Stomach smooth muscle (tissue), 2 donors: ENCODE data around the gene TBC1D5.
"Not testable (repeated sequence)": the region's sequence is repeated elsewhere in the genome, so short reads cannot be mapped to it uniquely, and the experiment has no call there.

ENCODE experiments used
- H3K27ac ChIP-seq: one replicate; pipeline ENCODE4 v1.7.0; 2013; ENCODE audit warnings: mild to moderate bottlenecking, low read length, inconsistent platforms
- H3K27me3 ChIP-seq, 2 donors: one replicate each; pipeline ENCODE4 v1.7.0; 2013; ENCODE audit warnings: low read length in 2 of 2; ENCODE audit not compliant: insufficient read depth in 2 of 2, control insufficient read depth in 1 of 2
- H3K36me3 ChIP-seq, 2 donors: one replicate each; pipeline ENCODE4 v1.7.0; 2013; ENCODE audit warnings: low read length in 2 of 2; ENCODE audit not compliant: control insufficient read depth in 2 of 2, insufficient read depth in 2 of 2
- H3K4me1 ChIP-seq: one replicate; pipeline ENCODE4 v1.7.0; 2013; ENCODE audit warnings: low read length; ENCODE audit not compliant: control insufficient read depth, insufficient read depth
- H3K4me3 ChIP-seq, 2 donors: one replicate each; pipeline ENCODE4 v1.7.0; 2013; ENCODE audit warnings: low read length in 2 of 2
- H3K9ac ChIP-seq, 2 donors: one replicate each; pipeline ENCODE4 v1.7.0; 2013; ENCODE audit warnings: low read length in 2 of 2, mild to moderate bottlenecking in 1 of 2
- H3K9me3 ChIP-seq, 2 donors: one replicate each; pipeline ENCODE4 v1.7.0; 2013; ENCODE audit warnings: low read length in 2 of 2; ENCODE audit not compliant: control insufficient read depth in 2 of 2
- donor health status: healthy.
- donor health status: Pancreatic carcinoma.

The TBC1D5 gene

GRCh38 chr3:17735362-17735761, 7.1 kb downstream of the TBC1D5 start:
- not testable (repeated sequence) for H3K36me3 ChIP-seq, H3K27ac ChIP-seq, H3K4me3 ChIP-seq, H3K9me3 ChIP-seq, H3K9ac ChIP-seq, H3K27me3 ChIP-seq, H3K4me1 ChIP-seq

- Histone ChIP-seq H3K36me3 (no peaks in the 10 kb centered on the region), H3K27ac (no peak overlapping the region), H3K27me3 (no peaks in the 10 kb centered on the region), H3K4me3 (no peak overlapping the region), H3K4me1 (no peaks in the 10 kb centered on the region), H3K9ac (no peak overlapping the region), H3K9me3 (no peaks in the 10 kb centered on the region)
Observed at GRCh38 chr3:17733768-17734167, 8.7 kb downstream of the TBC1D5 start.

GRCh38 chr3:17733215-17733614, 9.2 kb downstream of the TBC1D5 start:
- H3K27ac ChIP-seq = no peak overlapping the region
- no peak overlapping the region for H3K9ac ChIP-seq
- no peaks in the 10 kb centered on the region for H3K36me3 ChIP-seq
- H3K9me3 ChIP-seq = no peaks in the 10 kb centered on the region
- H3K4me3 ChIP-seq = no peak overlapping the region
- no peaks in the 10 kb centered on the region for H3K27me3 ChIP-seq
- H3K4me1 ChIP-seq = no peaks in the 10 kb centered on the region

- Histone ChIP-seq H3K9ac (no peak overlapping the region), H3K36me3 (peaks cover 0 to 1% of the 10 kb centered on the region in 2 donors), H3K4me3 (no peak overlapping the region), H3K9me3 (no peaks in the 10 kb centered on the region), H3K4me1 (no peaks in the 10 kb centered on the region), H3K27ac (no peak overlapping the region), H3K27me3 (no peaks in the 10 kb centered on the region)
Observed at GRCh38 chr3:17730318-17730967, 12.0 kb downstream of the TBC1D5 start.

- H3K27ac ChIP-seq = no peak overlapping the region
Observed at GRCh38 chr3:17726313-17726712, 16.1 kb downstream of the TBC1D5 start.

GRCh38 chr3:17725844-17726243, 16.6 kb downstream of the TBC1D5 start:
- not testable (repeated sequence) for H3K4me3 ChIP-seq, H3K27ac ChIP-seq, H3K9me3 ChIP-seq, H3K36me3 ChIP-seq, H3K9ac ChIP-seq, H3K4me1 ChIP-seq, H3K27me3 ChIP-seq

More at GRCh38 chr3:17726313-17726712, 16.1 kb downstream of the TBC1D5 start:
- H3K27me3 ChIP-seq = no peaks in the 10 kb centered on the region
- H3K4me1 ChIP-seq = no peaks in the 10 kb centered on the region
- peaks cover 0 to 2% of the 10 kb centered on the region in 2 donors for H3K36me3 ChIP-seq
- H3K4me3 ChIP-seq = no peak overlapping the region
- no peak overlapping the region for H3K9ac ChIP-seq
- no peaks in the 10 kb centered on the region for H3K9me3 ChIP-seq

- Histone ChIP-seq H3K27ac (no peak overlapping the region), H3K27me3 (no peaks in the 10 kb centered on the region), H3K9ac (no peak overlapping the region), H3K4me3 (no peak overlapping the region), H3K9me3 (no peaks in the 10 kb centered on the region), H3K4me1 (no peaks in the 10 kb centered on the region), H3K36me3 (peaks cover 0 to 2% of the 10 kb centered on the region in 2 donors)
Observed at GRCh38 chr3:17724948-17725347, 17.5 kb downstream of the TBC1D5 start.

- Histone ChIP-seq H3K27me3 (no peaks in the 10 kb centered on the region), H3K9me3 (no peaks in the 10 kb centered on the region), H3K9ac (no peak overlapping the region), H3K4me1 (no peaks in the 10 kb centered on the region), H3K36me3 (peaks cover 0 to 2% of the 10 kb centered on the region in 2 donors), H3K4me3 (no peak overlapping the region), H3K27ac (no peak overlapping the region)
Observed at GRCh38 chr3:17724122-17724521, 18.3 kb downstream of the TBC1D5 start.

- H3K9me3 ChIP-seq = peaks cover 0 to 10% of the 10 kb centered on the region in 2 donors
- no peak overlapping the region for H3K27ac ChIP-seq
- H3K4me3 ChIP-seq = no peak overlapping the region
- H3K9ac ChIP-seq = no peak overlapping the region
- no peaks in the 10 kb centered on the region for H3K27me3 ChIP-seq
- peaks cover 0 to 10% of the 10 kb centered on the region in 2 donors for H3K36me3 ChIP-seq
- H3K4me1 ChIP-seq = no peaks in the 10 kb centered on the region
Observed at GRCh38 chr3:17717411-17717810, 25.0 kb downstream of the TBC1D5 start.

- Histone ChIP-seq H3K4me3 (no peak overlapping the region), H3K9me3 (peaks cover 0 to 10% of the 10 kb centered on the region in 2 donors), H3K4me1 (no peaks in the 10 kb centered on the region), H3K36me3 (peaks cover 0 to 10% of the 10 kb centered on the region in 2 donors), H3K27ac (no peak overlapping the region), H3K27me3 (no peaks in the 10 kb centered on the region), H3K9ac (no peak overlapping the region)
Observed at GRCh38 chr3:17714473-17714872, 28.0 kb downstream of the TBC1D5 start.

GRCh38 chr3:17709236-17709810, 33.1 kb downstream of the TBC1D5 start:
- Histone ChIP-seq H3K9ac (no peak overlapping the region), H3K27ac (no peak overlapping the region), H3K27me3 (no peaks in the 10 kb centered on the region), H3K9me3 (no peaks in the 10 kb centered on the region), H3K4me1 (no peaks in the 10 kb centered on the region), H3K4me3 (no peak overlapping the region), H3K36me3 (peaks cover 0 to 4% of the 10 kb centered on the region in 2 donors)
